GM21526 (cell line): ENCODE results near the gene RGS16.

Source experiments
- ATAC-seq: cut with Tn5 transposase; IDR thresholded peaks from one replicate; pipeline ENCODE4 v1.9.1; 2021; ENCODE audit warnings: moderate library complexity; ENCODE audit not compliant: unreplicated experiment, low FRiP score

Gene RGS16

DNA sequence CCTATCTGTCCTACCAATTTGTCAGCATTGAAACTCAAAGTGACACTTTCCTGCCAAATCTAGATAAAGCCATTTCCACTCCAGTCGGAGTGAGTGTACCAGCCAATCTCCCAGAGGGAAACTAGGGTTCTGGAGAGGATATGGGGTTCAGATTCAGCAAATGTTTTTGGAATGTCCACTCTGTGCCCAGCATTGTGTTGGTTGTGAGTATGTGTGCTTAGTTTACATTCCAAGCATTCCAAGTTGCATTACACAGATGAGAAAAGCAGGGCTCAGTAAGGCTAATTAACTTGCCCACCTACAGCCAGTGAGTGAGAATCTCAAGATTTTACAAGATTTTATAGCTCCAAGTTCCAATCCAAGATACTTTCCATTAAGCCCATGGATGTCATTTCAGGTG lies 26.4 kb upstream of the RGS16 start:
- ATAC-seq: no peak

DNA sequence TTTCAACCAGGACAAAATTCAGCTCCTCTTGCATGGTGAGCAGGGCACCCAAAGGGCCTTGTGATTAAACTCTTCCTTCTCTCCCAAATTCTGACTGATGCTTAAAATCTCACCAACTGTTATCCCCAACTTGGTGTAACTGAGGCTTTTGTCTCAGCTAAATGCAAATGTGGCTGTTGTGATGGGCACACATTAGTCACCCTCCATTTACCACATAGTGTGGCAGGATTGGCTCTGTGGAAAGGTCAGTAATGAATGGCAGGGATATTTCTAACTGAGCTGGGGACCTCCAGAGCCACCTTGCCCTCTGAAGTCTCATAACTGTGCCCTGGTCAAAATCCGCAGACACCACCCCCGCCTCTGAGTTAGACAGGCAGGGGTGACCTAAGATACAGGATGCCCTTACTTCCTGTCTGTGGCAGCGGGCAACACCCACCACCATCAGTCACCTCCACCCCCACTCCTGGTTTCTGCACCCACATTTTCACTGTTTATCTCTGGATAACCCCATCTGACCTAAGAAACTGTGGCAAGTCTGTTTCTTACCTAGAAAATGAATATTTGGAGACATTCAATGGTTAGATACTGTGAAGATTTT lies 25.4 kb upstream of the RGS16 start:
- no peak for ATAC-seq

DNA sequence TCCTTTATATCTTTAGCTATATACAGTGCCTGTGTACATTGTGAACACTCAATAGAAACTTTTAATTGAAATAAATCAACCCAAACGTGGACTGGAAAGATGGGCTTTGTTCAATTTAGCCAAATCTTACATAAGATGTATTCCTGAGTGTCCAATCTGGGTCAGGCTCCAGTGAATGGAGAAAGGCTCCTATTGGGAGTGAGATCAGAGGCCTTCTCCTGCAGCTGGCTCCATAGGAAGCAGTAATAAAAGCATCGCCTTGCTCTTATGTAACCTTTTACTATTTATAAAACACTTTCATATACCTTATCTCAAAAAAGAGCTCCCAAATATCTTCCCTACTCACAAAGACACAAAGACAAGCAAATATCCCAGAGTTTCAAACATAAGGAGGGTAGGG lies 24.9 kb upstream of the RGS16 start:
- ATAC-seq: no peak

DNA sequence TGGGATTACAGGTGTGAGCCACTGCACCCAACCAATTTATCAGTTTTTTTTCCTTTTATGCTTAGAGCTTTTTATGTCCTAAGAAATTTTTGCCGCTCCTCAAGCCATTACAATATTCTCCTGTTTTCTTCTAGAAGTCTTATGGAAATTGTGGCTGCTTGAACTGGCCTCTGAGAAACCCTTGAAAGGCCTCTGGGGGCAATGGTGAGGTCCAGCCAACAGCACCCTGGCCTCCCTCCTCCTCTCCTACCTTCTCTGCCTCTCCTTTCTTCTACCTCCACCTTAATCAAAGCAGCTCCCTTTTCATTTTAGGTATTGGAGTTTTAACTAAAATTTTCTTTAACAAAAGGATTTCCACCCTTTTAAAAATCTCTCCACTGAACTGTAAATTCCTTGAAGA lies 24.5 kb upstream of the RGS16 start:
- no peak for ATAC-seq

DNA sequence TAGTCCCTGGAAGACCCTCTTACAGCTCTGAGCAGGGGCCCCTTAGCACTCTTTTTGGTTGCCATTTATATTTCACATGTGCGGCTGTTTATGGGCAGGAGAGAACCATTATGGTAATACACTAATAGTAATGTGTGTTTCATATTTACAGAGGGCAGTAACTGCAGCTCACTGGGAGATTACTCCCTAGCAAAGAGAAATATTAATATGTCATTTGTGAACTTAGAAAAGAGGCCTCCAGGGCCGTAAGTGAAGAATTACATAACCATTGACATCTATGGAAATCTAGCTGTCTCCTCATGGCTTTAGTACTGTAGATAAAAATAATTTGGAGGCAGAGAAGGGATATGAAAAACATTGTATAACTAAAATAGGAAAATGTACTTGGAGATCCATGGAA lies 23.4 kb upstream of the RGS16 start:
- ATAC-seq: no peak

DNA sequence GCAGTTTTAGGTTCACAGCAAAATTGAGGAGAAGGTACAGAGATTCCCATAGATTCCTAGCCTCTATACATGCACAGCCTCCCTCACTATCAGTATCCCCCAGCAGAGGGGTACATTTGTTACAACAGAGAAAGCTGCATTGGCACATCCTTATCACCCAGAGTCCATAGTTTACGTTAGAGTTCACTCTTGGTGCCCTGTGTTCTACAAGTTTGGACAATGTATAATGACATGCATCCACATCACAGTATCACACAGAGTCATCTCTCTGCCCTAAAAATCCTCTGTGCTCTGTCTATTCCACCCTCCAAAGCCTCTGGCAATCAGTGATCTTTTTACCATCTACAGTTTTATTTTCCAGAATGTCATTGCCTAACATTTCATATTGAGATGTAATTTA lies 22.3 kb upstream of the RGS16 start:
- no peak for ATAC-seq

DNA sequence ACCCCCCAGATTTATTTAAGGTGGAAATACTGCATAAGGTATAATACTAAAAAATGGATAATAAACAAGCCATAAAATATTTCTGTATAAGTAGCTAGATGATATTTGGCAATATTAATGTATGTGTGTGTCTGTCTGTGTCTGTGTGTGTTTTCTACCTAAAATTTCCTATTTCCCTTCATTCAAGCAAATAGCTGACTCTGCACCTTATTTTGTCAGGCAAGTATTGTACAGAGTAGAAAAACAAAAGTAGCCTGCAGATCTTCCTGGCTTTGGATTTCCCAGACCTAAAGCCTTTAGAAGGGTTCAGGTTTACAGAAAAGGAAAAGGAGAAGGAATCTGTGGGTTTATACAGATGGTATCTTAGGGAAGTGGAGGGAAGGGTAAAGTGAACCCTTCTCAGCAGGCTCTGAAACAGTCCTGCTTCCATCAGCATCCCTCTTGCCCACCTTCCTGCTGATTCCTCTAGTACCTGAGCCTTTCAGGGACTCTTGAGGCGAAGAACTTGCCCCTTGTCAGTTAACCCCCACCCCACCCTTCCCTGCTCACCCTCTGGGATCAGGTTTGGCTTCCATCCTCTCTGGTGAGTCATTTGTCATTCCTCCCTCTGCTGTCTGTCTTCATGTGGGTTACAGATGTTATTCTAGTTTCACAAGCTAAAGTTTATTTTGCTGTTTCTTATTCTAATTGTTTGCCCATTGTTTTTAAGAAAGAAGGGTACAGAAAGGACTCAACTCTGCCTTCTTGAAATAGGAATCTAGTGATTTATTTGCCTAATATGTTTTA lies 21.7 kb upstream of the RGS16 start:
- ATAC-seq: no peak

DNA sequence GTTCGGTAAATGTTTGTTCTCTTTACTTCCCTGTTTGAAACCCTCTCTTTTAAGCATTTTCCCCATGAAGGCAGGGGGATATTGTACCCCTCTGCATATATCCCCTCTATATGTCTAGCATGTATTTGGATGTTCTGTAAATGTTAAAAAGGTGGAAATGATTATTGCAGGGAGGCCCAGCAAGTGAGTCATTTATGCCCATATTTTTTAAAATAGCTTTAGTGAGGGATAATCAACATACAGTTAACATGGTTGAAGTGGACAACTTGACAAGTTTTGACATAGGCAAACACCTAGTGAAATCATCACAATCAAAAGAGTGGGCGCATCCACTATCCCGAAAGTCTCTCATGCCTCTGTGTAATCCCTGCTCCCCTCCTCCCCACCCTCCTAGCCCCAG lies 20.8 kb upstream of the RGS16 start:
- ATAC-seq: no peak

DNA sequence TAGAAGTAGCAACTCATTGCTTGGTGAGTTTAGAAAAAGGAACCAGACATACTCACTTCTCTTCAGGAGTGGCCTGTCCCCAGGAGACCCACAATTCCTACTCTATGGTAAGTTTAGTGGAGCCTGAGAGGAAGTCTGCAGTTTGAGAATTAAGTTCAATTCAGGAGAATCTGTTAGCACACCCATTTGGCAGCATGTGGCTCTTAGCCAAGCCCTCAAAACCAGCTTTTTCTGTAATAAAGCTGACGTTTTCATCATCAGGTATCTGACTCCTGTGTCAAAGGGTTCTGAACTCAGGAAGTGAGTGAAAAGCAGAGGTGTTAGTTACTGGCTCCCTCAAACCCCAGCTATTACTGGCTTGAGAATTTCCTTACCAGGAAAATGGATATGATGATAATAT lies 20.4 kb upstream of the RGS16 start:
- ATAC-seq: no peak

DNA sequence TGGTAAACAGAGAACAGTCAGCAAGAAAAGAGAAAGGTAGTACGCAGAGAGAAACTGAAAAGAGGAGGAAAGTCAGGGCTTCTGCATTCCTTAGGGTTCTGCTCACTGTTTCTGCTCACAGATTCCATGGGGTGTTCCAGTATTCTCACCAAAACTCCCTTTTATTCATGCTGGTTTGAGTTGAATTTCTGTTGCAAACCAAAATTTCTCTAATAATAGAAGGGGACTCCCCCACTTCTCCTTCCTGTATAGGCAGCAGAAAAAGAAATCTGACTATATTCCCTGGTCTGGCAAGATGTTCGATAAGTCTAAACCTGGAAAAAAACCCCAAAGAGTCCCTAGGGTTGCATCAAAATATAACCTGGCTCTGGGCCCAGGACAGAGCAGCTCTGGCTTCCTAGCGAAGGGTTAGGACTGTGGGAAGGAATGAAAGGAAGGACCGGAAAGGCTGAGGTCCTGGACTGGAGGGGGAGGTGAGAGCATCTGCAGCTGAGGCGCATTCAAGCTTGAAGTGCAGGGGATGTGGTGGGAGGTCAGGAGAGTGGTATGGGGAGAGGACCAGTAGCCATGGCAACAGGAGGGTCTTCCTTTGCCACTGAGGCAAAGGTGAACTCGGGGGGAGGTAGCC lies 18.8 kb upstream of the RGS16 start:
- ATAC-seq: no peak

DNA sequence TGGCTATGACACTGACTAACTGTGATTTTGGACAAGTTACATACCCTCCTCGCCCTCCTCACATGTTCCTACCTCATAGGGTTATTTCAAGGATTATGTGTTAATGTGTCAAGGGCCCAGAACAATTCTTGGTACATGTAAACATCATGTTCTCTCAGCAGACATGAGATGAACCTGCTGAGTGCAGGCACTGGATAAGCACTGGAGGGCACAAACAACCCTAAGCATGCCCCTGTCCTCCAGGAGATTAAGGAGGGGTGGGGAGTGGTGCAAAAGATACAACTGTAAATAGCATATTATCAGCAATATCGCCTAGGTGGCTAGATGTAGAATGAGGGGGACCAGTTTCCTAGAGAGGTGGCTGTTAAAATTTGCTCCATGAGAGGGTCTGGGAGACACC lies 17.7 kb upstream of the RGS16 start:
- ATAC-seq: no peak

DNA sequence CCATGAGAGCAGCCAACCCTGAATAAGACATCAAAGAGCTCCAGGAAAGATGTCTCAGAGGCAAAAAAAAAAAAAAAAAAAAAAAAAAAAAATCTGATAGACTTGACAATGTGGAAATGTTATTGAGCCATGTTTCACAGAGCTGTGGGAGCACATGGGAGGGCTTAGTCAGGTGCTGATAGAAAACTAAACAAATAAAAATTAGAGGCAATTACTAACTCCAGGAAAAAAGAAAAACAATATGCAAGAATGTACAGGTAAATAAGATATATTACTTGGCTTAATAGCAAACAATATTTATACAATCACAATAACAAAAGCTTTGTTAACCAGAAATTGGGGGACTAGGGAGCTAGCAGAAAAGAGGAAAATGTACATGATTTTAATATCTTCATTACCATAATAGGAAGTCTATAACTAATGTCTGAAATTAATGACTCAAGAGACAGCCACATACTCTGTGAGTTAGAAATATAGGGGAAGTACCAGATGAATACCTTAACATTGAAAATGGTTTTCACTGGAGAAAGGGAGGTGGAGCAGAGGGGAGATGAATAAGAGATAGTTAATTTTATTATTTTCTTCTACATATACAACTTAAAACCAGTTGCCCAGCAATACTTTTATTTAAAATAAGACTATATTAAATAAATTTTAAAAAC lies 16.9 kb upstream of the RGS16 start:
- no peak for ATAC-seq

DNA sequence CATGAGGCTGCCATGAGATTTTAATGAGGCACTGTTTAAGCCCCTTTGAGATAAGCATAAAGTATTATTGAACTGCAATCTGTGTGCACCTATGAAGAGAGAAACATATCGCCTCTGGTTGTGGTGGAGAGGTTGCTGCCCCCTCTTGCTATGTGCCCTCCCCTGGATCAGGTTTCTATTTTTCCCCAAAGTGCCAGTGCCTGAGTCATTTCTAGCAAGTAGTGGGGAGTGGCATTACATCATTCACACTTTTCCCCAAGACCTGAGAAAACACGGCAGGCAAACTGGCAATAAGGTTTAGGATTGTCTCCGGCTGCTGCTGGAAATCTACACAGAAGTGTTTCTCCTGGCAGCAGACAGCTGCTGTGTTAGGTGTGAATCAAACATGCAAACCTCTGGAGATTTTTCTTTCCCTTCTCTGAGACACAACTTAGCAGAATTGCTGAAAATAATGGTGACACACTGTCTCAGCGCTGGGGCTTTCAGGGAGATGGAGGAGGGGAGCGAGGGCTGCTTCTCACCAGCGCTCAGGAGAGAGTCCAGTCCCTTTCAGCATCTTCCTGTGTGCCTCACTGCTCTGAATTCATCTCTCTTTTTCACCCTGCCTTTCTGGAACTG lies 13.7 kb upstream of the RGS16 start:
- no peak for ATAC-seq

DNA sequence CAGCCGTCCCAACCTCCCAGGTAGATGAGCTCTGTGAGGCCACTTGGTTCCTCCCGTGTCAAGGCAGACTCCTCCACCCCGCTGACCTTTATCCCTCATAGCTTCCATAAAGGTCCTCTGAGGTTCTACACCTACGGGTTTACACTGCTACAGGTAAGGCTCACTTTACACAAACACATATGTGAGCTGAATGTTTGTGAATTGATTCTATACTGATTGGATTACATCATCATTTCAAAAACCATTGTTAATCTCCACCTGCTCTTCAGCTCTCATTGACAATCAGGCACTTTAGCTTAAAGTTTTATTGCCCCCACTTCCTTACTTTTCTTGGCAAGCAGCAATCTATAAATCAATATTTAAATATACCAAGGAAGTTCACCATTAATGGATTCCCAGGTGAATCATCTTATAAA lies 12.8 kb upstream of the RGS16 start:
- no peak for ATAC-seq

DNA sequence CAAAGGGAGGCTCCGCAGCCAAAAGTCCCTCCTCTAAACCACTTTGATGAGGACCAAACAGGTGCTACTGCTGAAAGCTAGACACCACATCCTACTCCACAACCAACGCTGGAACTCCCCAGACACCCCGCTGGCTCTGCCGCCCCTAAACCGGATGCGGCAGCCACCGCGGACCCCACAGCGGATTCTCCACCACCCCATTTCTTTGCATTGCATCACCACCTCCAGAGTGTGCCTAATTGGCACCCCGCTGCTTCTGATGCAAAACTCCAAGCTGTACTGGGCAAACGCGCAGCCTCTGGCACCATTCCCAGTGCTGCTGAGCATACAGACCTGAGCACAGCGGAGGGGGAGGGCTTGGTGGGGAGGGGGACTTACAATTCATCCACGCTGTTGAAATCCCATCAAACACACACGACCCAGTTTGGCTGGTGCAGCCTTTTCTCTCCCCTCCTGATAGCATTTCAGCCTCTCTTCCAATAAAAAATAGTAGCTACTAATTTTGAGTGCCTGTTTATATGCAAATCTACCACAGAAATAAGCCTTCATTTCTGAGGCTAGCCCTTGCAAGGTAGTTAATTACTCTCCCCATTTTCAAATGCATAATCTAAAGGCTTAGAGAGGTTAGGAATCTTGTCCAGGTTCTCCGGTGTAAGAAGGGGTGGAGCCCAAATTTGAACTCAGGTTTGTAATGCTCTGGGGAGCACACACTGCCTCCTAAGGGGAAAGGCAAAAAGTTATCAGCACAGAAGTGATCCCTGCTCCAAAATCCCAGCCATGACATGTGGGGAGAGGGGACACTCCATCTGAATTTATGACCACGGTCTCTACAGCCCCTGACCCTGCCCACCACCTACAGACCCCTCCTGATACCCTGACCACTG lies 12.2 kb upstream of the RGS16 start:
- peak; percentile 61 for ATAC-seq

DNA sequence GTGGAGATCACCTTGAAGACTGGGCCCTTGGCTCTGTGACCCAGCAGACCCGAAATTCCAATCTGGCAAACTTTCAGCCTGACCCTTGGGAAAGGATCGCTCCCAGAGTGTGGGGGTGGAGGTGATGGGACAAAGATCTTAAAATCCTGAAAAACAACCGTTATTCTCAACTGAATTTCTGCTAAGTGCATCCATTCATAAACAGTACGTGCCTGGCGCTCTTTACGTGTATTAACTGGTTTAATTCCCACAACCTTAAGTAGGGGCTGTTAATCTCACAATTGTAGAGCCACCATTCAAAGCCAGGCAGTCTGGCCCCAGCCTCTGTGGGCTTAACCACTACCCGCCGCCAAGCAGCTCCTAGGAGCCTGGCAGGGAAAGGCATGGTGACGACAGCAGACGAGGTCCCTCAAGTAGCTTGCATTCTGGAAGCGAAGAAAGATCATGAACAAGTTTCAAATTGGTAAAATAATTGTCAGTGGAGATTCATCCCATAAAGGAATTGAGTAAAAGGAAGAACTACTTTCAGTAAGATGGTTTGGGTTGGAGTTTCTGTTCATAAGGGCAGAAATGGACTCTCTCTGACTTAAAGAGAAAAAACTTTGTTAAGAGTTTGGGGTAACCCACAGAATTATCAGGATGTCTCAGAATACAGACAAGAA lies 11.4 kb upstream of the RGS16 start:
- peak; percentile 19 for ATAC-seq

DNA sequence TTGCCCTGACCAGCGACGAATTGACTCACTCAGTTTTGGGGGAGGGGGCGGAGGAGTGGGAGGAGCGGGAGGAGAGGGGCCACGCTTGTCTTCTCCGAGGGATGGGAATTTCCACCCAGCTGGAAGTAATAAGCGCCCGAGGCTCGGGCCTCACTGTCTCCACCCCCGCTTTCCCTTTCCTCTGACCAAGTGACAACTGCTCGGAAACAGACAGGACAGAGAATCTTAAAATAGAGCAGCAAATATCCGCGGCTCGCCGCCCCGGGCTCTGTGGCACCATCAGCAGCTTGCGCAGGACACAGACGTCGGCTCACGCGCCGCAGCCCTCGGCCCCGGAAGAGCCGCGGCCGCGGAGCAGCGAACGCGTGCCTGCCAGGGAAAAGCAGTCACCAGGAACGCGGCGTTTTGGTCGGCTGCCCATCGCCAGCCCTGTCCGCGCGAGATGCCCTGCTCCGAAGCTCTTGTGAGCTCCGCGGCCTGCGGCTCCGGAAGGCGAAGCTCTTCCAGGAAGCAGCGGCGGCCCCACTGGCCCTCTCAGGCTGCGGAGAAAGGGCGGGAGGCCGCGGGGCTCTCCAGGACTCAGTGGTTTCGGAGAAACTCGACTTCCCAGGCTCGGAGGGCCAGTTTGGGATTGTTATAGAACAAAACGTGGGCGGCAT lies 10.7 kb upstream of the RGS16 start:
- ATAC-seq: peak; percentile 34

DNA sequence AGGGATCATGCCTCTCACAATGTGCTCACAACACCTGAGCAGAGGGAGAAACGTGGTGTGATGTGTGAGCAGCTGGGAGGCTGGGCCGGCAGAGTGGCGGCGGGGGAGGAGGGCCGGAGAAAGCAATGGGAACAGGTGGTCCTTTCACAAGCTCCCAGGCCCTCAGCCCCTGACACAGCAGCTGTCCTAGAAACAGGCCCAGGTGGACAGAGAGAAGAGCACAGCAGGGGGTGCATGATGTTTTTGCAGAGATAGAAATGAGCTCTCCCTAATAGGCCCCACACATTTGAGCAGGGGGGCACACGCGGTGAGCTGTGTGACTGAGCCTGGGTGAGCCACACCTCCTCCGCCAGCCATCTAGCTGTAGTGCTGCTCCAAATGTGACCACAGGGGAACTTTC lies 7.6 kb upstream of the RGS16 start:
- ATAC-seq: no peak

DNA sequence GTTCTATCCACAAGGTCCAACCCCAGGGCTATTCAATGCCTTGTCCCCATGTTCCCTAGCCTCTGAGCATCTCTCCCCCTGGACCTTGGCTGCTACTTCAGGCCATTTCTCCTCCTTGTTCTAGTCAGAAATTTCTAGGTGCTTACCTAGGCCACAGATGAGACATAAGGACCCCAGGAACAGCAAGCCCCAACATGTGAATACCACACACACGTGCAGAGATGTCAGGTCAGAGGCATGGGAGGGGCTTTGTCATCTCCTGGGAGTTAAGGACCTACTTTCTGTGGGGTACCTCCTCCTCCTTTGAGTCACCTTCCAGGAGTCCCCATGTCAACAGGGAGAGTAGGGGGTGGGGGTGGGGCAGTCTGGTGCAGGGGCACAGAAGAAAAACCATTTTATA lies 7.1 kb upstream of the RGS16 start:
- ATAC-seq: no peak
